ENCODE results near the gene XCR1.

DNA sequence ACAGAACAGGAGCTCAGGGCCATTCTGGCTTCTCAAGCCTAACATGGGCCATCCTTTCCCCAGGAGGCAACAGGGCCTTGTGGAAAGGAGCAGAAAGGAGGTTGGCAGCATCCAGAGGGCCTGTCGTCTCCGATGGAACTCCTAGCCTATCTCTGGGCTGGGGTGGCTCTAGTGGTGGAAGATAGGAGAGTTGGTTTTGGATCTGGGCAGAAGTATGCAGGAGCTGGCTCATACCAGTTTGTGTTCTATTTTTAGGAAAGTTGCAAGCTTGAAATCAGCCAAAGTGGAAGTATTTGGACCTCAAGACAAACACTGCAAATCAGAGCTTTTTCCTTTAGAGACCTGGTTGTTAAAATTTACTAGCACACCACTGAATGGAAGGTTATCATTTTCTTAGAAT, 35.4 kb upstream of the XCR1 start:
- no peak for TF ChIP-seq POLR2A (IDR thresholded peaks at IDR 0.05)
- TF ChIP-seq, protein P1, sequence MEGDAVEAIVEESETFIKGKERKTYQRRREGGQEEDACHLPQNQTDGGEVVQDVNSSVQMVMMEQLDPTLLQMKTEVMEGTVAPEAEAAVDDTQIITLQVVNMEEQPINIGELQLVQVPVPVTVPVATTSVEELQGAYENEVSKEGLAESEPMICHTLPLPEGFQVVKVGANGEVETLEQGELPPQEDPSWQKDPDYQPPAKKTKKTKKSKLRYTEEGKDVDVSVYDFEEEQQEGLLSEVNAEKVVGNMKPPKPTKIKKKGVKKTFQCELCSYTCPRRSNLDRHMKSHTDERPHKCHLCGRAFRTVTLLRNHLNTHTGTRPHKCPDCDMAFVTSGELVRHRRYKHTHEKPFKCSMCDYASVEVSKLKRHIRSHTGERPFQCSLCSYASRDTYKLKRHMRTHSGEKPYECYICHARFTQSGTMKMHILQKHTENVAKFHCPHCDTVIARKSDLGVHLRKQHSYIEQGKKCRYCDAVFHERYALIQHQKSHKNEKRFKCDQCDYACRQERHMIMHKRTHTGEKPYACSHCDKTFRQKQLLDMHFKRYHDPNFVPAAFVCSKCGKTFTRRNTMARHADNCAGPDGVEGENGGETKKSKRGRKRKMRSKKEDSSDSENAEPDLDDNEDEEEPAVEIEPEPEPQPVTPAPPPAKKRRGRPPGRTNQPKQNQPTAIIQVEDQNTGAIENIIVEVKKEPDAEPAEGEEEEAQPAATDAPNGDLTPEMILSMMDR (IDR thresholded peaks at IDR 0.05): no peak
